Glutamatergic neuron (in vitro differentiated cells): ENCODE results near the gene CNTFR. TPM values are rescaled to one million over a fixed set of nuclear protein-coding genes. Genes with fewer than 3 reads are reported as not detected.

Source experiments
- DNase-seq: peaks from one replicate; pipeline ENCODE4 v3.0.0; 2022
- H3K27ac Mint-ChIP-seq: one replicate; pipeline ENCODE4 v1.8.0; 2020; ENCODE audit warnings: mild to moderate bottlenecking, mixed read lengths, inconsistent platforms; ENCODE audit not compliant: unreplicated experiment
- H3K27me3 Mint-ChIP-seq: one replicate; pipeline ENCODE4 v1.8.0; 2020; ENCODE audit warnings: mild to moderate bottlenecking, moderate library complexity, mixed read lengths, inconsistent platforms; ENCODE audit not compliant: unreplicated experiment
- H3K36me3 Mint-ChIP-seq: one replicate; pipeline ENCODE4 v1.8.0; 2020; ENCODE audit warnings: mild to moderate bottlenecking, mixed read lengths, inconsistent platforms; ENCODE audit not compliant: unreplicated experiment
- H3K4me1 Mint-ChIP-seq: one replicate; pipeline ENCODE4 v1.8.0; 2020; ENCODE audit warnings: mild to moderate bottlenecking, low read depth, mixed read lengths, inconsistent platforms; ENCODE audit not compliant: unreplicated experiment
- H3K4me3 Mint-ChIP-seq: one replicate; pipeline ENCODE4 v1.8.0; 2020; ENCODE audit warnings: mild to moderate bottlenecking, mixed read lengths, inconsistent platforms; ENCODE audit not compliant: unreplicated experiment
- H3K9me3 Mint-ChIP-seq: one replicate; pipeline ENCODE4 v1.8.0; 2020; ENCODE audit warnings: mild to moderate bottlenecking, moderate library complexity, mixed read lengths, inconsistent platforms; ENCODE audit not compliant: unreplicated experiment
- CTCF ChIP-seq: fragments of 200-600 bp; sonication (generic); IDR thresholded peaks from one replicate; pipeline ENCODE4 v1.5.0; 2021; ENCODE audit not compliant: partially characterized antibody, unreplicated experiment
- total RNA-seq: library from RNA; stranded (reverse); fragmentation: NEBNext Ultra II Directional; extraction: Animal tissue kit (Norgen Biotek cat#: 25700); gene quantifications from one replicate; pipeline ENCODE4 v1.2.1, GENCODE V29; 2021; ENCODE audit not compliant: unreplicated experiment

Gene CNTFR
- total RNA-seq, 1 donor from 2014 or later = 170 TPM

DNA sequence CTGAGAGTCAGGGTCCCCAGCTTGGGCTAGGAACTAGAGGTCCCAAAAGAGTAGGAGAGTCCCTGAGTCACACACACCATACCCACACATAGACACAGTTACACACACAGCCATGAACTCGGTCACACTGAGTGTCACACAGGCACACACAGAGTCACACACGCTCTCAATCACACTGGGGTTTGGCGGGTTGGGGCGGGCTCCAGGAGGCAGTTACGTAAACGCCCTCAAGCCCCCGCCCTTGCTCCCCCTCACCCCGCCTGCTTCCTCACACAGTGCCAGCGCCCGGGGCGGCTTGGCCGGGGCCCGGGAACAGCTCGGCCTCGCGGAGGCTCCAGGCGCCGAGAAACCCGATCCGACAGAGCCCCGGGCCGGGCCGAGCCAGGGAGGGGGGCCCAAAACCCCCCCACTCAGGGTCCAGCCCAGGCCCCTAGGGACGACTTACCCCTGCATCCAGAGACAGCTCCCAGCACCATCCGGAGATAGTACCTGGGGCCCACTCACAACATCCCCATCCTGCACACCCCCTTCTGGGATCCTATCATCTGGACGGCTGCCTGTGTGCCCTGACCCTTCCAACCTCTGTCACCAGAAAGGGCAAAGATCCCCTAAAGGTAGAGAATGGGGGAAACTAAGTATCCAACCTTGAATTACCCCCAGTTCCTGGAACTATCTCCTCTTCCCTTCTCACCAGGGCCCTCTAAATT is 3.5 kb upstream of the CNTFR start:
- Mint-ChIP-seq H3K36me3 (peaks cover 9% of the 10 kb centered on the region), H3K27me3 (peaks cover 28% of the 10 kb centered on the region), H3K4me1 (peaks cover 21% of the 10 kb centered on the region), H3K27ac (peak overlapping the region; percentile 28), H3K9me3 (peaks cover 17% of the 10 kb centered on the region), H3K4me3 (peak overlapping the region; percentile 59)
- peak; percentile 60 for DNase-seq
- no peak for TF ChIP-seq CTCF

DNA sequence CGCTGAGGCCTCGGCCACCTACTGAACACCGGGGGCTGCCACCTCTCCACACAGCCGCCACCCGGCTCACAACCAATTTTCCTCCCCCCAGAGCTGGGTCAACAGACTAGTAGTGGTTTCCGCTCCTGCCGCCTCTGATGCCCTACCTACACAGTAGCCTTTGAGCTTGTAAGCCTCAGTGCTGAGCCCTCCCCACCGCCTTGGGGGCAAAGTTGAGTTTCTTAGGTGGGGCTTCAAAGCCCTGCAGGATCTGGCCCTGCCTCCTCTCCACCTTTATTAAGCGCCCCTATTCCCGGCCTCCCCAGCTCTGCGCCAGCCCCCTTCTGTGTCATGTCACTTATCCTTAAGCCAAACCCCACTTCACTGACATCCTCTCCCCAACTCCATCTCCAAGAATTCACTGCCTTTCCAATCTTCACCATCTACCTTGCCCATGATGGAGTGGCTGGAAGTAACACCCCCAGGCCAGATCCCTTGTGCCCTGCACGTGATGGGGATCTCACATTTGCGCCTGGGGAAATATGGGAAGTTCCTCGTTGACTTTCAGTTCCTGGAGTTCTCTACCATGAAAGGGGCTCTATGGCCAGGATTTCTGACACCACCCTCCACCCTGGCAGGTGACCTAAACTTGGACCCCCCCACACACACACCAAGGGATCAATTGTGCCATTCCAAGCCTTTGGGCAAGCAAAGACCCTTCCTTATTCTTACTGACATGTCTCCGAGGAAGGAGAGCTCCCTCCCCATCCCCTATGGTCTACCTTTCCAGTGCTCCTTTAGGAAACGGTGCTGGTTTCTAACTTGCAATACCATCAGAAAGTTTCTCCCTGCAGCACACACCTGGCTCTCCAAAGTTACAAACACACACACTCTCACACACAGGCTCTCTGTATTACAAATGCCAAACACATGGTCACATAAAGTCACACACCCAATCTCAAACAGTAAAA is 2.7 kb upstream of the CNTFR start:
- Mint-ChIP-seq H3K4me3 (peak overlapping the region; percentile 39), H3K4me1 (peaks cover 22% of the 10 kb centered on the region), H3K27ac (peak overlapping the region; percentile 63), H3K36me3 (peaks cover 9% of the 10 kb centered on the region), H3K27me3 (peaks cover 32% of the 10 kb centered on the region), H3K9me3 (peaks cover 20% of the 10 kb centered on the region)
- peak; percentile 61 for TF ChIP-seq CTCF
- DNase-seq = no peak

- H3K4me1 Mint-ChIP-seq = peaks cover 27% of the 10 kb centered on the region
- H3K4me3 Mint-ChIP-seq = peak overlapping the region; percentile 64
- H3K27me3 Mint-ChIP-seq = peaks cover 32% of the 10 kb centered on the region
- H3K27ac Mint-ChIP-seq = no peak overlapping the region
- peaks cover 9% of the 10 kb centered on the region for H3K36me3 Mint-ChIP-seq
- DNase-seq = peak; percentile 95
- peak; percentile 92 for TF ChIP-seq CTCF
- peaks cover 20% of the 10 kb centered on the region for H3K9me3 Mint-ChIP-seq
These were observed 1.9 kb upstream of the CNTFR start for GRCh38 chr9:34591248-34591916.

DNA sequence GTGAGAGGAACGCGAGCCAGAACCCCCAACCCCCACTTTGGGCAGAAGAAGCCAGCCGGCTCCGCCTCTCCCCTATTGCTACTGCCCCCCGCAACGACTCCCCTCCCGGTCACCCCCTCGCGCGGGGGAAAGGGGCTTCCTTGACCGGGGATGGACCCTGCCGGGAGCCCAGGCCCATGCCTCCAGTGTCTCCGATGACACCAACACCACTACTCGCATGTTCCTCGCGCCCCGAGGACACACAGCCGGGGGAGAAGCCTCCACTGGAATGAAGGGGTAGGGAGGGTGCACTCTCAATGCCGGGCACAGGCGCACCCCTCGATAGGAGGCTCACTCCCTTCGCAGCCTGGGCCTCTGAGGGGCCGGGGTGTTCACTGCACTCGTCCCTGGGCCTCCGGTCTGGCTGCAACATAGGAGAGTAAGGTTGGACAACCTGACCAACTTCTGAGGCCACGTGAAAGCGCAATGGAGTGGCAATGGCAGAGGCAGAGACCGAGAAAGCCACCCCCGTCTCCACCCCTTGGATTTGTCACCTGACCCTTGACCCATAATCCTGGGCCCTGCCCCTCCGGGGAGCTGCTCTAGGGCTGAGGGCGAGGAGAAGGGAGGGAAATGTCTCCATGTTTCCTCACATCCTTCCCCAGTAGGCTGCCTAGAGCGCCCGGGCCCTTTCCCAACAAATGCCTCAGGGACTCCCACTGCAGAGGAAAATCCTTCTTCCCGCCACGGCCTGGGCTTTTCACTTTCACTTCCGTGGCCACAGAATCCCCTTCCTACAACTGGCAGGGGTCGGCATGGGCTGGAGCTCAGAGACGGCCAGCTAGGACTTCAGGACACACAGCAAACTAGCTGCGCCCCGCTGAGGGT is 1.1 kb upstream of the CNTFR start:
- no peak for TF ChIP-seq CTCF
- DNase-seq = no peak
- Mint-ChIP-seq H3K27me3 (peaks cover 33% of the 10 kb centered on the region), H3K4me3 (peak overlapping the region; percentile 82), H3K4me1 (peaks cover 35% of the 10 kb centered on the region), H3K36me3 (peaks cover 9% of the 10 kb centered on the region), H3K9me3 (peaks cover 22% of the 10 kb centered on the region), H3K27ac (no peak overlapping the region)
